Measurements from ENCODE around the gene MPZL2. TPM values are rescaled to one million over a fixed set of nuclear protein-coding genes. Genes with fewer than 3 reads are reported as not detected.
"Not testable (repeated sequence)": the region's sequence is repeated elsewhere in the genome, so short reads cannot be mapped to it uniquely, and the experiment has no call there.

The MPZL2 gene
- total and polyA plus RNA-seq, 2 of the 13 experiments (the other 11 are each of a cell fraction or from before 2014, with no cell fraction given), result 27.9 to 53.7 TPM

- Histone ChIP-seq H3K27me3 (ENCODE audit: control insufficient read depth in 1 of 2, insufficient read depth in 2 of 2, low read length in 2 of 2) (peaks cover 2 to 35% of the 10 kb centered on the region in 2 experiments; a peak in 4 of 5 replicates), H3K36me3 (replicated peaks in 1 of 2; ENCODE audit: control insufficient read depth in 1 of 2, insufficient read depth in 2 of 2, low read length in 2 of 2) (no peaks in the 10 kb centered on the region), H3K4me1 (ENCODE audit: insufficient read depth, low read length) (peaks cover 12% of the 10 kb centered on the region), H3K27ac (ENCODE audit: extremely low read length, insufficient read depth, low read length) (no peak overlapping the region), H4K20me1 (ENCODE audit: insufficient read depth, low read length) (no peaks in the 10 kb centered on the region; the same call in 1 of the 2 replicates), H2AFZ (ENCODE audit: low read length) (no peak overlapping the region), H3K4me3 (replicated peaks in 1 of 3; ENCODE audit: insufficient read depth in 1 of 3, low read depth in 2 of 3, low read length in 3 of 3) (no peak overlapping the region), H3K79me2 (ENCODE audit: insufficient read depth, low read length) (no peaks in the 10 kb centered on the region), H3K9ac (ENCODE audit: insufficient read depth, low read depth, low read length) (no peak overlapping the region), H3K9me3 (ENCODE audit: low read length) (no peaks in the 10 kb centered on the region), H3K4me2 (ENCODE audit: low read depth, low read length) (no peak overlapping the region)
- BruUV-seq (replicated peaks), result no TSS peak
- FAIRE-seq (no peak), DNase-seq (ENCODE audit: low spot score) (no peak), ATAC-seq (no peak)
- intact Hi-C loops (cut with micrococcal nuclease; ENCODE audit: unreplicated experiment), result no loop called here
- in situ Hi-C loops (cut with HindIII; ENCODE audit: extremely low pct_ligation_motif_present, low pct_unique_long_range_greater_than_20kb), result loop anchor here (5.0 kb wide), 1 partner anchor 42 kb away; no protein-coding TSS in a partner anchor
- 58% methylated on average over 3 of the region's 3 CpGs for WGBS (ENCODE audit: low lambda C conversion rate)
- ChIA-PET POLR2A (no interaction called here), CTCF (ENCODE audit: low intra/inter-chr PET ratio, low total read pairs) (no interaction called here)
- no peak for TF ChIP-seq SRSF1 (optimal IDR thresholded peaks at IDR 0.05; ENCODE audit: low read depth, low read length)
- TF ChIP-seq PRDM4 (CRISPR knock-in tag; IDR thresholded peaks at IDR 0.05; ENCODE audit: borderline replicate concordance), result no peak
- TF ChIP-seq HNRNPK (IDR thresholded peaks at IDR 0.05; ENCODE audit: low read depth, low read length, poor library complexity, severe bottlenecking), result no peak
- no peak for TF ChIP-seq SMARCE1 (IDR thresholded peaks at IDR 0.05; ENCODE audit: borderline replicate concordance)
- no peak for TF ChIP-seq RBAK (CRISPR knock-in tag; IDR thresholded peaks at IDR 0.05)
- TF ChIP-seq HDAC1 (CRISPR knock-in tag; IDR thresholded peaks at IDR 0.05), result no peak
- TF ChIP-seq NCOA5 (CRISPR knock-in tag; IDR thresholded peaks at IDR 0.05), result no peak
- TF ChIP-seq ASH2L (IDR thresholded peaks at IDR 0.05; ENCODE audit: insufficient read length, low read depth, low read length), result no peak
- no peak for TF ChIP-seq KLF11 (CRISPR knock-in tag; IDR thresholded peaks at IDR 0.05)
- TF ChIP-seq ZNF713 (CRISPR knock-in tag; IDR thresholded peaks at IDR 0.05), result no peak
- TF ChIP-seq ZNF232 (CRISPR knock-in tag; IDR thresholded peaks at IDR 0.05; ENCODE audit: borderline replicate concordance), result no peak
- no peak for TF ChIP-seq RARG (CRISPR knock-in tag; IDR thresholded peaks at IDR 0.05; ENCODE audit: low read depth)
- no peak for TF ChIP-seq ZNF414 (CRISPR knock-in tag; IDR thresholded peaks at IDR 0.05)
These were observed 46.2 kb upstream of the MPZL2 start for GRCh38 chr11:118310271-118310670.

- CTCF ChIA-PET (ENCODE audit: low intra/inter-chr PET ratio, low total read pairs); H2AFZ ChIP-seq (ENCODE audit: low read length); H3K27ac ChIP-seq (ENCODE audit: extremely low read length, insufficient read depth, low read length); H3K9ac ChIP-seq (ENCODE audit: insufficient read depth, low read depth, low read length); in situ Hi-C loops (cut with HindIII; ENCODE audit: extremely low pct_ligation_motif_present, low pct_unique_long_range_greater_than_20kb); H3K4me3 ChIP-seq (replicated peaks in 1 of 3; ENCODE audit: insufficient read depth in 1 of 3, low read depth in 2 of 3, low read length in 3 of 3); H4K20me1 ChIP-seq (ENCODE audit: insufficient read depth, low read length); intact Hi-C loops (cut with micrococcal nuclease; ENCODE audit: unreplicated experiment); H3K4me1 ChIP-seq (ENCODE audit: insufficient read depth, low read length); POLR2A ChIA-PET; H3K9me3 ChIP-seq (ENCODE audit: low read length); DNase-seq (ENCODE audit: low spot score); BruUV-seq (replicated peaks); H3K79me2 ChIP-seq (ENCODE audit: insufficient read depth, low read length); H3K36me3 ChIP-seq (replicated peaks in 1 of 2; ENCODE audit: control insufficient read depth in 1 of 2, insufficient read depth in 2 of 2, low read length in 2 of 2); H3K4me2 ChIP-seq (ENCODE audit: low read depth, low read length); ATAC-seq; FAIRE-seq: not testable (repeated sequence)
- 22% methylated on average over 5 of the region's 5 CpGs for whole genome bisulfite sequencing (ENCODE audit: low lambda C conversion rate)
- peaks cover 2 to 42% of the 10 kb centered on the region in 2 experiments; a peak in 4 of 5 replicates for H3K27me3 ChIP-seq (ENCODE audit: control insufficient read depth in 1 of 2, insufficient read depth in 2 of 2, low read length in 2 of 2)
These were observed 45.0 kb upstream of the MPZL2 start for GRCh38 chr11:118308995-118309528.
